Stomach smooth muscle (tissue), 2 donors: Measurements from ENCODE around the gene FAM227B.
A peak's percentile ranks its signal among the peaks of the same experiment; 100 is the strongest.

Experiments
- H3K27ac ChIP-seq: one replicate; pipeline ENCODE4 v1.7.0; 2013; ENCODE audit warnings: mild to moderate bottlenecking, low read length, inconsistent platforms
- H3K27me3 ChIP-seq, 2 donors: one replicate each; pipeline ENCODE4 v1.7.0; 2013; ENCODE audit warnings: low read length in 2 of 2; ENCODE audit not compliant: insufficient read depth in 2 of 2, control insufficient read depth in 1 of 2
- H3K36me3 ChIP-seq, 2 donors: one replicate each; pipeline ENCODE4 v1.7.0; 2013; ENCODE audit warnings: low read length in 2 of 2; ENCODE audit not compliant: control insufficient read depth in 2 of 2, insufficient read depth in 2 of 2
- H3K4me1 ChIP-seq: one replicate; pipeline ENCODE4 v1.7.0; 2013; ENCODE audit warnings: low read length; ENCODE audit not compliant: control insufficient read depth, insufficient read depth
- H3K4me3 ChIP-seq, 2 donors: one replicate each; pipeline ENCODE4 v1.7.0; 2013; ENCODE audit warnings: low read length in 2 of 2
- H3K9ac ChIP-seq, 2 donors: one replicate each; pipeline ENCODE4 v1.7.0; 2013; ENCODE audit warnings: low read length in 2 of 2, mild to moderate bottlenecking in 1 of 2
- H3K9me3 ChIP-seq, 2 donors: one replicate each; pipeline ENCODE4 v1.7.0; 2013; ENCODE audit warnings: low read length in 2 of 2; ENCODE audit not compliant: control insufficient read depth in 2 of 2
- donor health status: healthy.
- donor health status: Pancreatic carcinoma.

FAM227B gene

GRCh38 chr15:49645277-49645676, 24.7 kb upstream of the FAM227B start:
- H3K9me3 ChIP-seq: no peaks in the 10 kb centered on the region
- H3K4me3 ChIP-seq: no peak overlapping the region
- H3K27ac ChIP-seq: peak overlapping the region; percentile 1

DNA sequence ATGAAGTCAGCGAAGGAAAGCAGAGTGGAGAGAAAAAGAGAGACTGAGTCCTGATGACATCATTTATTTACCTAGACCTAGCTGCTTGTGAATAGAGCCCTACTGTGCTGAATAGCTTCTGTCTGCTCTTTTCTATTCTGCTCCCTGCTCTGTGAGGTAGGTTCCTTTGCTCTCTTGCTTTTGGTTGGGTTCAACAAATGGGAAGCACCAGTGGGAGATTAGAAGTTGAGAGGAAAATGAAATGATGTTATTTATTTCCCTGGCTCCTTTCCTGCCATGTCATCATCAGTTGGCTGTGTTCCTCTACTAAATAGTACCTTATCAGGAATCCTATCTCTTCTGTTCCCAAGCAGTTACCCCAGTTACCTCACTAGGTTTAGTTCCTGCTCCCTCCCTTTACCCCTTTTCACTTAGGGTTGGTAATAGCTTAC, 23.8 kb upstream of the FAM227B start:
- H3K27me3 ChIP-seq: no peaks in the 10 kb centered on the region
- no peaks in the 10 kb centered on the region for H3K9me3 ChIP-seq
- no peak overlapping the region for H3K9ac ChIP-seq
- H3K4me3 ChIP-seq: no peak overlapping the region
- no peaks in the 10 kb centered on the region for H3K36me3 ChIP-seq
- H3K27ac ChIP-seq: no peak overlapping the region
- H3K4me1 ChIP-seq: peaks cover 5% of the 10 kb centered on the region

More at GRCh38 chr15:49645277-49645676, 24.7 kb upstream of the FAM227B start:
- peaks cover 5% of the 10 kb centered on the region for H3K4me1 ChIP-seq
- no peaks in the 10 kb centered on the region for H3K27me3 ChIP-seq
- no peak overlapping the region for H3K9ac ChIP-seq
- no peaks in the 10 kb centered on the region for H3K36me3 ChIP-seq

GRCh38 chr15:49637857-49638256, 17.2 kb upstream of the FAM227B start:
- Histone ChIP-seq H3K4me3 (peak overlapping the region in 1 of 2 donors; percentile 6), H3K27me3 (no peaks in the 10 kb centered on the region), H3K4me1 (no peaks in the 10 kb centered on the region), H3K9ac (peak overlapping the region in 1 of 2 donors; percentile 3), H3K27ac (no peak overlapping the region), H3K9me3 (no peaks in the 10 kb centered on the region), H3K36me3 (no peaks in the 10 kb centered on the region)

GRCh38 chr15:49628379-49628778, 7.8 kb upstream of the FAM227B start:
- Histone ChIP-seq H3K4me1 (no peaks in the 10 kb centered on the region), H3K4me3 (no peak overlapping the region), H3K36me3 (peaks cover 8 to 13% of the 10 kb centered on the region in 2 donors), H3K9ac (no peak overlapping the region), H3K9me3 (peaks cover 0 to 3% of the 10 kb centered on the region in 2 donors), H3K27ac (no peak overlapping the region), H3K27me3 (no peaks in the 10 kb centered on the region)

DNA sequence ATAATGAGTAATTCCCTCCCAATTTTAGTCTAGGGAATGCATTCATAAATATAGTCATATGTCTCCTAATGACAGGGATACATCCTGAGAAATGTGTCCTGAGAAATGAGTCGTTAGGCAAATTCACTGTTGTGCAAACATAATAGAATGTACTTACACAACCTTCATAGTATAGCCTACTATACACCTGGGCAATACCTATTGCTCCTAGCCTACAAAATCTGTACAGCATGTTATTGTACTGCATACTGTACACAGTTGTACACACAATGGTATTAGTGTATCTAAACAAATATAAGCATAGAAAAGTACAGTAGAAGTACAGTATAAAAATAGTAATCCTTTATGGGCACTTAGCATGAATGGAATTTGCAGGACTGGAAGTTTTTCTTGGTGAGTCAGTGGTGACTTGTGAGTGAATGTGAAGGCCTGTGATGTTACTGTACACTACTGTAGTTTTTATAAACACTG, 6.8 kb upstream of the FAM227B start:
- Histone ChIP-seq H3K9ac (no peak overlapping the region), H3K9me3 (peaks cover 0 to 3% of the 10 kb centered on the region in 2 donors), H3K4me3 (no peak overlapping the region), H3K27ac (no peak overlapping the region), H3K4me1 (no peaks in the 10 kb centered on the region), H3K27me3 (no peaks in the 10 kb centered on the region), H3K36me3 (peaks cover 8 to 13% of the 10 kb centered on the region in 2 donors)

DNA sequence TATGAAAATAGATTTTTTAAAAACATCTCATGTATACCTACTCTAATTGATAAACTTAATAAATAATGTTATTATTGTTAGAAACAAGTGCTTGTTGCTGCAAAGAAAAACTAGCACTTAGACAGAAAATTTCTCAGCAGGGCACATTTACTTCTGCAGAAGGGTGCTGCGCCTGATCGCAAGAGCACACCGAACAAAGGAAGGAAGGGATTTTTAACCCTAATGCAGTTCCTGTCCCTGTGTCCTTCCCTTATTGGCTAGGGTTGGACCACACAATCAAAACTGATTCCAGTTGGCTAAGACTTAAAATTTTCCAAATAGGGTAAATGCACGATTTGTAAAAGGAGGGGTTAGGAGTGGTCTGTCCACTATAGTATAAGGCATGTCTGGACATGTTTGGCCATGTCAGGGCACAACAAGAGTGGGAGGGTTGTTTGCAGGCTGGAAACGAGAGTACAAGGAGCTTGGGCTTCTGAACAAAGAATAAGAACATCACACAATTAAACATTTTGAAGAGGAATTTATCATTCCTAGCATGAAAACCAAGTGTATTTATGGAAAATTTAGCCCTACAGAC, 4.9 kb upstream of the FAM227B start:
- H3K4me3 ChIP-seq: no peak overlapping the region
- no peaks in the 10 kb centered on the region for H3K4me1 ChIP-seq
- H3K9ac ChIP-seq: no peak overlapping the region
- peaks cover 0 to 3% of the 10 kb centered on the region in 2 donors for H3K9me3 ChIP-seq
- H3K27me3 ChIP-seq: no peaks in the 10 kb centered on the region
- H3K27ac ChIP-seq: no peak overlapping the region
- peaks cover 8 to 11% of the 10 kb centered on the region in 2 donors for H3K36me3 ChIP-seq

DNA sequence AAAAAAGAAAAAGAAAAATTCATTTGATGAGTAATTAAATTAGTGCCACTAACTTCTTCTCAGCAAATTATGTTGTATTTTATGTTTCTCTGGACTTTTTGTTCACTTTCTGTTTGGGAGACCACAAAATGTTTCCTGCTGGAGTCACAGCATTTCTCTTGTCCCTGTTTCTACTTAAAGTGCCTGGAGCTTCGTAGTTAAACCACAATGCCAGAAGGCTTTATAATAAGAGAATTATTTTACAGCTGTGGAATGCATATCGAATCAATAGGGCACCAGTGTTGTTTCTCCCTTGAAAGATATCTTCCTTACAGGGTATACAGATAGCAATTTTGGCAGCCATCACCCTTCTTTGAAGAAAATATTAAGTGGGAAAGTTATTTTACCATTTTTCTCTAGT, 3.4 kb upstream of the FAM227B start:
- Histone ChIP-seq H3K36me3 (peaks cover 8 to 10% of the 10 kb centered on the region in 2 donors), H3K27me3 (no peaks in the 10 kb centered on the region), H3K4me1 (peaks cover 5% of the 10 kb centered on the region), H3K27ac (no peak overlapping the region), H3K9ac (no peak overlapping the region), H3K4me3 (no peak overlapping the region), H3K9me3 (peaks cover 0 to 3% of the 10 kb centered on the region in 2 donors)

DNA sequence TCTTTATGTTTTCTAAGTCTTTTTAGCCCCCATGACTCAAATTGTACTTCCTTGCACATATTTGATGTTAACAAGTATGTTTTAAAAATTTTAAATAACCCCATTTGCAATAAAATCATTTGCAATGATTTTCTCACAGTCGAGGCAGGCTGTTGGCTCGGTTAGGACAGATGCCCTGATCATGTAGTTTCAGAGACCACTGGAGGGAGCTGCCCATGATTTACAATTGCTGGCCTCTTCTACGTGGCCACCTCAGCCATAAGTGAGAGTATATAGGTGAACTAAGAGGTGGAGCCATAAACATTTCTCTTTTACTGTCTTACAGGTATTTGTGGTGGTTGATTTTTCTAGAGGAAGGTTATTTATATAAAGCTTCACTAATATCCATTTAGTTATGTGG, 1.9 kb upstream of the FAM227B start:
- Histone ChIP-seq H3K4me1 (peaks cover 6% of the 10 kb centered on the region), H3K4me3 (peak overlapping the region; percentile 86 to 87)

DNA sequence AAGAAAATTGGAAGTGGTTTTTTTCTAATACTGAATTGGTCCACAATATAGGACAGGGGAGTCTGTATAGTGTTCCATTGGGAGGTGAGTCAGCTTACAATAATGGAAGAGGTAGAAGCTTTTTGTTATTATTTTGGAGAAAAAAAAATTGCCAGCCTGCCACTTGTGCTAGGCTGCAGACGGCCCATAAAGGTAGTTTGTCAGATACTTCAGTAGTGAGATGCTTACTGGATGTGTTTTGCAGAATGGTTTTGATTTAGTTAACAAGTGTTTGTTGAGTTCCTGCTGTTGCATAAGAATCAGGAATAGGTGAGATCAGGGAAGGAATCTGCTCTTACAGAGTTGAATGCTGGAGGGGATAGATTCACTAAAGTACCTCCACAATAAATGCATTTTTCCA, 1.3 kb upstream of the FAM227B start:
- Histone ChIP-seq H3K27me3 (no peaks in the 10 kb centered on the region), H3K36me3 (peaks cover 4 to 9% of the 10 kb centered on the region in 2 donors), H3K4me3 (peak overlapping the region; percentile 86 to 87), H3K4me1 (peaks cover 6% of the 10 kb centered on the region), H3K9ac (peak overlapping the region; percentile 89 to 91), H3K27ac (peak overlapping the region; percentile 92), H3K9me3 (peaks cover 0 to 3% of the 10 kb centered on the region in 2 donors)

More for the DNA sequence above, 1.9 kb upstream of the FAM227B start:
- H3K9ac ChIP-seq: no peak overlapping the region
- no peaks in the 10 kb centered on the region for H3K27me3 ChIP-seq
- H3K36me3 ChIP-seq: peaks cover 7 to 9% of the 10 kb centered on the region in 2 donors
- H3K27ac ChIP-seq: no peak overlapping the region
- peaks cover 0 to 3% of the 10 kb centered on the region in 2 donors for H3K9me3 ChIP-seq

GRCh38 chr15:49621401-49621811, 788 bp upstream of the FAM227B start:
- Histone ChIP-seq H3K27ac (peak overlapping the region; percentile 92), H3K4me1 (peaks cover 6% of the 10 kb centered on the region), H3K4me3 (peak overlapping the region; percentile 86 to 87), H3K27me3 (no peaks in the 10 kb centered on the region), H3K9me3 (peaks cover 0 to 3% of the 10 kb centered on the region in 2 donors), H3K36me3 (peaks cover 4 to 9% of the 10 kb centered on the region in 2 donors), H3K9ac (peak overlapping the region; percentile 89 to 91)

- Histone ChIP-seq H3K36me3 (peaks cover 0 to 2% of the 10 kb centered on the region in 2 donors), H3K9me3 (no peaks in the 10 kb centered on the region), H3K27me3 (no peaks in the 10 kb centered on the region), H3K4me1 (peaks cover 6% of the 10 kb centered on the region), H3K4me3 (peak overlapping the region; percentile 85 to 86), H3K27ac (peak overlapping the region; percentile 92), H3K9ac (peak overlapping the region; percentile 84 to 97)
These were observed 419 bp downstream of the FAM227B start for GRCh38 chr15:49620199-49620598.
